ENCODE measurements around the gene TRNAU1AP. TPM values are rescaled to one million over a fixed set of nuclear protein-coding genes. Genes with fewer than 3 reads are reported as not detected.

Gene TRNAU1AP
- total RNA-seq, 1 donor from 2014 or later = 19.2 TPM

DNA sequence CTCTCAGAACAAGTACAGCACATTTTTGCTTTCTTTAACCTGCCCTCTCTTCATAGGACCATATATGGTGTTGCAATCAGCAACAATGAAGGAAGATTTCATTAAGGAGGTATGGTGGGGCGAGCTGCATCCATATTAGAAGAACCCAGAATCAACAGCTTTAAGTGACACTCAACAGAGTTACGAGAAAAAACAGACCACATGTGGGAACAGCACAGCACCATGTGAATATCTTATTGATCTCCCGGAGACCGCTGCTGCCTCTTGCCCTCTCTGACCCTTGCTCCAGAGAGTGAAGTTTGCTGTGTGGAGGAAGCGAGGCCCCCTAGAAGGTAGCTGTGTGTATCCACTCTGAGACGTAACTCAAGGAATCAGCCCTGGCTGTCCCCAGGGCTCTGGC lies 52.1 kb downstream of the TRNAU1AP start:
- no peak for DNase-seq (ENCODE audit: low read depth in 2 of 2)

DNA sequence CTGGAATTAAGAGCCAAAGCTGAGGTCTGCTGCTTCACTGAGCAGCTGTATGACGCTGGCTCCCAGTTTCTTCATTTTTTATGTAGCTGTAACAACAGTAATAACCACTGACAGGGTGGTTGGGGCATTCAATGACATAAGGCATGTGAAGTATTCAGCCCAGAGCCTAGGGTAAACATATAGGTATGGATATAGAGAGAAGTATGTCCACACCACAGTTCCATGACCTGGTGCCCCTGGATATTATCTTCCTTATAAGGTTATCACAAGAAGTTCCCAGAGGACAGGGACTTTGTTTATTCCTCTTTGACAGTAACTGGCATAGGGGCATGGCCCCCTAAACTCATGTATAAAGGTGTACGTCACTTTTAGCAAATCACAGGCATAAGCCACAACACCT lies 53.9 kb downstream of the TRNAU1AP start:
- no peak for DNase-seq (ENCODE audit: low read depth in 2 of 2)

DNA sequence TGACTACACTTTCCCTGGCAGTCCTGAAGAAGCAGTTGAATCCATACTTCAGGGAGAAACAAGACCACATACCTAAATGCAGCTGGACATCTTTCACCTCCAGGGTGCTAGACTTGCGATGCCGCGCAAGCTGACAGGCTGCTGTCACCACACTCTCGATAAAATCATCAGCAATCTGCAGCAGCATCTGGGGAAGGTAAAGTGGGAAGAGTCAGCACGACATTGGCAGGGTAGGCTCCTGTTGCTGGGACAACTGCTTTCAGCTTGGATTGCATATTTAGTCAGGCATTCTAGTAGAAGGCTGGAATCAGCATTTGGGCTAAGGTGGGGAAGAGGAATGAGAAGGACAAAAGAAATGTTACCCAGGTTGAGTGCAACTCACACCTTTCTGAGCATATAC lies 60.3 kb downstream of the TRNAU1AP start:
- DNase-seq (ENCODE audit: low read depth in 2 of 2) = no peak

Other genes starting within 250 kb of the TRNAU1AP start
- gene MED18, start 224.0 kb upstream of the TRNAU1AP start, total RNA-seq = 17.7 and 22.6 TPM in 2 replicates
- 10.3 and 13.3 TPM in 2 replicates for gene PHACTR4, start 183.3 kb upstream of the TRNAU1AP start, total RNA-seq
- 40.1 and 46.6 TPM in 2 replicates for gene RCC1, start 47.0 kb upstream of the TRNAU1AP start, total RNA-seq
- gene RAB42, start 39.2 kb downstream of the TRNAU1AP start, total RNA-seq = 3.2 and 3.9 TPM in 2 replicates
- 17.9 and 22.6 TPM in 2 replicates for gene TAF12, start 90.0 kb downstream of the TRNAU1AP start, total RNA-seq
- gene RNU11, start 95.5 kb downstream of the TRNAU1AP start, total RNA-seq = not detected in 2 replicates
- 3.7 and 6.3 TPM in 2 replicates for gene GMEB1, start 115.7 kb downstream of the TRNAU1AP start, total RNA-seq
- 60.1 and 76.0 TPM in 2 replicates for gene YTHDF2, start 183.9 kb downstream of the TRNAU1AP start, total RNA-seq

All from lung microvascular endothelial cell (primary cell).